Stimulated activated CD8-positive, alpha-beta memory T cell treated with anti-CD3 and anti-CD28 coated beads, Interleukin-15, amount 100 ng/mL, for 48 hours (primary cell): Measurements from ENCODE around the gene GSAP.
"Not testable (repeated sequence)": the region's sequence is repeated elsewhere in the genome, so short reads cannot be mapped to it uniquely, and the experiment has no call there.

Experiments used
- DNase-seq, 2 donors: peaks; one replicate each; pipeline ENCODE4 v3.0.0-alpha.2; 2020; ENCODE audit warnings: low read depth in 2 of 2

Gene GSAP

DNA sequence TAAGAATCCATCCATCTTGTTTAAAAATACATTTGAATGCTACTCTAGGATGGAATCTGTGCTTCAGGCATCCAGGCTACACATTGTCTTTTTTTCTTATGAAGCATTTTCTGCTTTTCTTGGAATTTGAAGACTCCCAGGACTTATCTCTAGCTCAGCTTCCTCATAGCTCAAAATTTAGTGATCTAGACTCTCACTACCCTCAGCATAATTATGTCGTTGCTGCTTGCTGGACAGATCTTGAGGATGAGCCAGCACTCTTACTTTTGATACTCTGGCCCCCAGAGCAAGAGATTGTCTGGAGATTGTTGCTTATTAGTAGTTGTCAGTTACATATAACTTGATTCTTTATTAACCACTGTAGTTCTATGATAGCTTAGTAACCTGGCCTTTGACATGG lies 133.3 kb downstream of the GSAP start:
- no peak for DNase-seq

DNA sequence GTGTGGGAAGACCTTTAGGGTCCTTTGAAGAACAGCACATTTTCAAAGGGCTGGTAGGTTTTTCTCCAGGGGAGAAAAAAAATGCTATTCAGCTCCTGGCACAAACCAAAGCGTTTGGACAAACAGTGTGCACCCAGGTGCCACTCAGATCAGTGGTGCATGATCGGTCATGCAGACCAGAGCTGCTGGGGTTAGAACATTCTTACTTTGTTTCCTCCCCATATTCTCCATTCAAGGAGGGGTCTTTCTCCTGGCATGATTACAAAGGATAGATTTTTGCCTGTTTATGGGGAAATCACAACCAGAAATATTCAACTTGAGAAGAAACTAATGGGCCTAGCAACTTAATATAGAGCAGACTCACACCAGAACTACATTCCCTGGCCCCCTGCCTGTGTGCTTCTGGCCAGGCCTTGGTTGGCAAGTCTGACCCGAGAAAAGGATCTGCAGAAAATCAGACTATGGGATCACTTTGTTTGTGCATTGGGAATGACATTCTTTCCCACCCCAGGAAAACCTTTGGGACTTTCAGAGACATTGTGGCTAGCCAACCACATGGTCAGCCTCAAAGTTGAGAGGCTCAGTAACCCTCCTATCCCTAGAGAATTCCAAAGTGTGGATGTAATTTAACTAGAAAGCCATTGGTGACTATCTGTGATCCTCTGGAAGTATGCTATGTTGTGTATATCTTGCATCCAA lies 134.2 kb downstream of the GSAP start:
- no peak for DNase-seq

DNA sequence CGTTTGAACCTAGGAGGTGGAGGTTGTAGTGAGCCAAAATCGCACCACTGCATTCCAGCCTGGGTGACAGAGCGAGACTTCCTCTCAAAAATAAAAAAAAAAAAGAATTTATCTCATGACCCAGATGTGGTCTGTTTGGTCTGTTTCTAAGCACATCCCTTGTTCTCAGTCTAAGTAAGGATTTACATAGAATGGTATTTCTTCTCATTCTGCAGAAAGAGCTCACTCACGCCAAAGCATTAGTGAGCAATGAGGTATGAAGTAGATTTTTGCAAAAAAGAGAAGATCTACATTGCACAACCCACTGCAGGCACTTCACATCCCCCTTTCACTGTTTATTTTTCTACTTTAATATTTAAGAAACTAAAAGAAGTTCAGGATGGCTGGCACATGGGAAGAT lies 140.0 kb downstream of the GSAP start:
- DNase-seq = no peak

DNA sequence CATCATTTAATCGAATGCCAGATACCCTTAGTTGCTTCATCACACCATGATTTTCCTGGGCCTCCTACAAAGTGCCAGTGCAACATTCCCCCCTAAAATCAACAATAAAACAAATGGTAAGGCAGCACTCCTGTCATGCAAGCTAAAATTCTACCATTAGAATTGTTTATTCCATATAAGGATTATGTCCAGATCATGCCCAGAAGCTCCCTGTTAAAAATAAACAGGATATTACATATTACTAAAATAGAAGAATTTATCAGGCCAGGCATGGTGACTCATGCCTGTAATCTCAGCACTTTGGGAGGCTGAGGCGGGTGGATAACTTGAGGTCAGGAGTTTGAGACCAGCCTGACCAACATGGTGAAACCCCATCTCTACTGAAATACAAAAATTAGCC lies 140.5 kb downstream of the GSAP start:
- DNase-seq = not testable (repeated sequence)

DNA sequence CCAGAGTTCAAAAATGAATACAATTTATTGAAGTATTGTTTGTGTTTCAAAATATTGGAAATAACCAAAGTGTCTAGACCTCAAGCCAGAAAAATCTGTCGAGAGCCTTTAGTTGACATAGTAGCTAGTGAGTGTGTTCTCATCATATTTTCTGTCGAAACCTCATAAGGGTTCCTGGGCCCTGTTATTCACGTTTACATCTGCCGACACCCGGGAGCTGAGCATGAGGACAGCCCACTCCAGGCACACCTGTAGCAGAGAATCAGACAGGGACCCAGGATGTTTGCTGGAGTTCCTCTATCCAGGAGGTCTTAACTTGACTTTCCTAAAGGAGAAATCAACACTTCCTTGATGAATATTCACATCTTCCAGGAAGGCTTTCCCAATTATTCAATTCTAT lies 144.4 kb downstream of the GSAP start:
- DNase-seq = no peak

DNA sequence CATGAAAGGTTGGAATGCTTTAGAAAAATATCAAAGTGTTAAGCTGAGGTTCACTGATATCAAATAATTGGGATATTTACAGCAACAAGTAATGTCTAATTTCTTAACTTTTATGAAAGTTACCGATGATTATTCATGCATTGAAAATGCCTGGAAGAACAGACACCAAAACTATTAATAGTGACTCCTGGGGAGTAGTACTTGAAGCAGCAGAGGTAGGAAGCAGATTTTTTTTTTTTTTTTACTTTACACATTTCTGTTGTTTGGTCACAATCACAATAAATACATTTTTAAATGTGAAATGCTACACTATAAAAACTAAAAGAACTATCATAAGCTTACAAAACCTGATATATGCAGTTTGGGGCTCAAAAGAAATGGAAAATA lies 146.1 kb downstream of the GSAP start:
- no peak for DNase-seq

DNA sequence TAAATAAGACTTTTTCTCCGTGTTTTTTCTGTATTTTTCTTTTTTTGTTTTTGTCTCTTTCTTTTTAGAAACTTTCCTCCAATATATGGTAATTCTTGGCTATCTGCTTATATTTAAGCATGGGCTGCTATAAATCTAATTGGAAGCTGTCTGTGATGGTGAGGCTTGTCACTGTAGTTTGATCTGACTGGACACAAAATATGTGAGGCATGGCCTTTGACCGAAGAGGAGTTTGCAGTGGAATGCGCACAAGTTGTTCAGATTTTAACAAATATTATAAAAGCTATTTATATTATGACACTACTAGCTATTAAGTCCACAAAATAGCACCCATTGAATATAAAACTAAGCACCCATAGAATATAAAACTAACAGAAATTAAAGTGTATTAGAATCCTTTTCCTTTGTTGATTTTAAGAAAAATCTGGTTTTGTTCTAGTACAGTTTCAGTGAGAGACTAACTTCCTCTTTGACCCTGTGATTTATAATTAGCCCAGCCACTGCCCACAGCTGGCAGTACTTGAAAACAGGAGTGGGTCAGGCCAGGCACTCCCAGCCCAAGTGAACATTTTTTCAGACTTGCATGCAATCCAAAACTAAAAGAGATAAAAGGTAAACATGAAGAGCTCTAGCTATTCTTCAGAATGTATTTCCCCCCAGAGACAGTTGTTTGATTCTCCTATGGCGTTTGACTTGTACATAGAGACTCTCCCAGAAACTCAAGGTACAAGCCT lies 146.6 kb downstream of the GSAP start:
- no peak for DNase-seq

DNA sequence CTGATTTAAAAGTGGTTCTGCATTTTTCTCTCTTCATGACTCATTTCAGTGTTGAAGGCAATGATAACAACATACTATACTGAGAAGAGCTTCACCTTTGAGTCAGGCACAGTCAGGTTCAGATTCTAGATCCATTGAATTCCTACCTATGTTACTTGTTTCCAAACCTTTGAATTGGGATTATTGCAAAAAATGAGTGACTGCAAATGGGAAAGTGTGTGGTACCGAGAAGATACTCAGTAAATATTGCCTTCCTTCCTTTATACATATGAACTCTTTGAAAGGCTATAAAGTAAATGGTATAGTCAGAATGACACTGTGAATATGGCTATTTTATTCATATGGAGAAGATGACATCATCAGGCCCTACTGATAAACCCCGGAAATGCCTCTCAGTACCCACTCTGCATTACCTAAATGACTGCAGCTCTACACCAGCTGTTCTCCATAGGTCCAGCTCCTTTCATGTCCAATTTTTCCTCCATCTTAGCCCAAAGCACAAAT lies 149.8 kb downstream of the GSAP start:
- no peak for DNase-seq

DNA sequence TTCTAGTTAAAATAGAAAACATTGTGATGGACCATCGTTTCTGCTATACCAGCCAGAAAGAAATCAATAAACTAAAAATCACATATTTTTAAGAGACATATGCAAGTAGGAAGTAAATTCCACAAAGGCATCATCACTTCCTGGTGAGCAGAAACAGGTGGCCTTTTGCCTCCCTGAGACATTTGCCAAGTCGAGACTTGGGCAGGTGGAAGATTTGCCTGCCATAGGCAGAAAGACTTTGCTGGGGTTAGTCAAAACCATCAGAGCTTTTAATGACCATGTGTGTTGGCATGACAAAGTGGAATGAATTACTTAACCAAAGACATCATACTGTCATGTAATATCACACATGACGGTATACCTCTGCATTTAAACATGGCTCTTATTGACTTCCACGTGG lies 150.5 kb downstream of the GSAP start:
- no peak for DNase-seq

DNA sequence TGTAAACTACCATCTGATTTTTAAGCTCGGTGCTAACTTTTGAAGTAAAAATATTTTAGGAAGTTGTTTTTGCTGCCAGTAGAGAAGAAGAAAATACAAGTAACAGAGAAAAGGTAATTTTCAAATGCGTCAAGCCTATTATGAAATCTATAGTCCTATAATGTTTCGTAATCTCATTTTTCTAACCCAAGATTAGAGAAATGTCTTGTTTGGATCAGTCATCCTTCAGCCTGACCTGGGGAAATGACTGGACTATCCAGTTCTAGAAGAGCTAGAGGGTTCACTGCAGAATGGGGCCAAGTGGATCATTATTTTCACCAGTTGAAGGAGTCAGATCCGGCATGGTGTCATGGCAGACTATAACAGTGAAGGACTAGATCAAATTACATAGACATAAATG lies 153.8 kb downstream of the GSAP start:
- DNase-seq = no peak
